ENCODE measurements around the gene APPL2. TPM values are rescaled to one million over a fixed set of nuclear protein-coding genes. Genes with fewer than 3 reads are reported as not detected.

Gene APPL2
- total RNA-seq, 1 experiment from 2014 or later: 16.1 TPM

- TF ChIP-seq E2F1 (CRISPR knock-in tag; IDR thresholded peaks at IDR 0.05): no peak
- TF ChIP-seq ESRRA (CRISPR knock-in tag; IDR thresholded peaks at IDR 0.05; ENCODE audit: borderline replicate concordance): no peak
Observed at GRCh38 chr12:105278043-105278697, 42.2 kb upstream of the APPL2 start (continued).

GRCh38 chr12:105275997-105276733 is 40.2 kb upstream of the APPL2 start:
- H3K36me3 Mint-ChIP-seq: no peaks in the 10 kb centered on the region
- no peaks in the 10 kb centered on the region for H3K27me3 Mint-ChIP-seq (ENCODE audit: low read depth)
- ATAC-seq (peak; percentile 38), DNase-seq (ENCODE audit: low spot score) (no peak)
- H3K4me1 Mint-ChIP-seq: peaks cover 10% of the 10 kb centered on the region
- CTCF ChIA-PET: interaction anchor here (1.0 kb wide), 1 partner anchor 40 kb away, joined by 4 read pairs; the partner anchor contains the start of gene APPL2
- H3K27ac Mint-ChIP-seq: no peak overlapping the region
- TF ChIP-seq FOXP4 (CRISPR knock-in tag; IDR thresholded peaks at IDR 0.05) (no peak), AR (CRISPR knock-in tag; IDR thresholded peaks at IDR 0.05) (no peak), HMGA2 (CRISPR knock-in tag; IDR thresholded peaks at IDR 0.05) (no peak), CREB1 (CRISPR knock-in tag; IDR thresholded peaks at IDR 0.05) (no peak), E2F1 (CRISPR knock-in tag; IDR thresholded peaks at IDR 0.05) (no peak), ZNF425 (CRISPR knock-in tag; conservative IDR thresholded peaks at IDR 0.05) (no peak), IRF2 (CRISPR knock-in tag; IDR thresholded peaks at IDR 0.05; ENCODE audit: borderline replicate concordance, low read depth) (no peak), MYBL2 (CRISPR knock-in tag; IDR thresholded peaks at IDR 0.05) (no peak), SP1 (CRISPR knock-in tag; conservative IDR thresholded peaks at IDR 0.05) (no peak), TEAD1 (CRISPR knock-in tag; IDR thresholded peaks at IDR 0.05) (no peak), ZNF232 (CRISPR knock-in tag; IDR thresholded peaks at IDR 0.05) (no peak), USF1 (CRISPR knock-in tag; IDR thresholded peaks at IDR 0.05) (no peak), OVOL2 (CRISPR knock-in tag; IDR thresholded peaks at IDR 0.05; ENCODE audit: borderline replicate concordance) (no peak), ZNF512 (CRISPR knock-in tag; IDR thresholded peaks at IDR 0.05; ENCODE audit: borderline replicate concordance) (no peak), JAZF1 (CRISPR knock-in tag; IDR thresholded peaks at IDR 0.05) (no peak)
- peaks cover 8% of the 10 kb centered on the region for H3K9me3 Mint-ChIP-seq
- POLR2A ChIA-PET: no interaction called here
- H3K4me3 Mint-ChIP-seq: no peak overlapping the region
